Endodermal cell (in vitro differentiated cells): ENCODE results near the gene CAP2. TPM values are rescaled to one million over a fixed set of nuclear protein-coding genes. Genes with fewer than 3 reads are reported as not detected.

Source experiments
- DNase-seq: peaks from one replicate; pipeline ENCODE4 v3.0.0-alpha.2; 2017
- H3K27ac ChIP-seq: 2 replicates; pipeline ENCODE4 v1.5.1; 2013; ENCODE audit warnings: mild to moderate bottlenecking, low read depth, low read length, moderate library complexity
- H3K27me3 ChIP-seq: 2 replicates; pipeline ENCODE4 v1.6.1; 2013; ENCODE audit warnings: mild to moderate bottlenecking, low read length, moderate library complexity; ENCODE audit not compliant: insufficient read depth, control insufficient read depth, poor library complexity, severe bottlenecking
- H3K36me3 ChIP-seq: 2 replicates; pipeline ENCODE4 v1.7.0; 2013; ENCODE audit warnings: mild to moderate bottlenecking, low read length, moderate library complexity; ENCODE audit not compliant: control insufficient read depth, insufficient read depth
- H3K4me1 ChIP-seq: one replicate; pipeline ENCODE4 v1.7.0; 2013; ENCODE audit warnings: low read length; ENCODE audit not compliant: control insufficient read depth, insufficient read depth
- H3K4me3 ChIP-seq: 2 replicates; pipeline ENCODE4 v1.5.1; 2013; ENCODE audit warnings: mild to moderate bottlenecking, low read length, moderate library complexity
- H3K9ac ChIP-seq: 2 replicates; pipeline ENCODE4 v1.6.1; 2013; ENCODE audit warnings: mild to moderate bottlenecking, low read length, moderate library complexity; ENCODE audit not compliant: poor library complexity, severe bottlenecking; ENCODE audit errors: extremely low read depth
- H3K9me3 ChIP-seq: 2 replicates; pipeline ENCODE4 v1.6.1; 2013; ENCODE audit warnings: mild to moderate bottlenecking, low read length, moderate library complexity; ENCODE audit not compliant: control insufficient read depth
- H3K27ac Mint-ChIP-seq: 2 replicates; pipeline ENCODE4 v1.8.0; 2020; ENCODE audit warnings: mixed read lengths
- H3K27me3 Mint-ChIP-seq: 2 replicates; pipeline ENCODE4 v1.8.0; 2021; ENCODE audit warnings: mild to moderate bottlenecking, mixed read lengths; ENCODE audit not compliant: insufficient read depth
- H3K36me3 Mint-ChIP-seq: 2 replicates; pipeline ENCODE4 v1.8.0; 2020; ENCODE audit warnings: low read depth, mixed read lengths
- H3K4me1 Mint-ChIP-seq: 2 replicates; pipeline ENCODE4 v1.8.0; 2020; ENCODE audit warnings: mixed read lengths
- H3K4me3 Mint-ChIP-seq: 2 replicates; pipeline ENCODE4 v1.8.0; 2020; ENCODE audit warnings: mild to moderate bottlenecking, moderate library complexity, mixed read lengths
- H3K9me3 Mint-ChIP-seq: 2 replicates; pipeline ENCODE4 v1.8.0; 2020; ENCODE audit warnings: mild to moderate bottlenecking, mixed read lengths
- WGBS, 2 experiments: methylation state at CpG; one replicate each; pipeline versions ENCODE4 v1.1.5 to v1.1.7; 2013; ENCODE audit warnings: missing lambda C conversion rate in 2 of 2, mixed read lengths in 1 of 2; ENCODE audit not compliant: insufficient coverage in 1 of 2, insufficient read length in 1 of 2; 5-methylcytosine and 5-hydroxymethylcytosine counted together
- total RNA-seq, 2 donors: library from RNA; stranded (reverse); fragmentation: NEBNext Ultra II Directional in 1 of 2; extraction: Animal tissue kit (Norgen Biotek cat#: 25700) in 1 of 2; gene quantifications; 2 replicates in 1 of 2; 3 replicates in 1 of 2; pipeline ENCODE4 v1.2.1, GENCODE V29; 2021
- TF ChIP-seq, protein P1 (sequence below): fragments of 200-600 bp; sonication (generic); conservative IDR thresholded peaks from 2 replicates; pipeline ENCODE4 v1.5.0; 2021; ENCODE audit warnings: antibody characterized with exemption, mild to moderate bottlenecking

CAP2 gene
- total RNA-seq, 2 donors from 2014 or later: 29.8 to 35.9 TPM

DNA sequence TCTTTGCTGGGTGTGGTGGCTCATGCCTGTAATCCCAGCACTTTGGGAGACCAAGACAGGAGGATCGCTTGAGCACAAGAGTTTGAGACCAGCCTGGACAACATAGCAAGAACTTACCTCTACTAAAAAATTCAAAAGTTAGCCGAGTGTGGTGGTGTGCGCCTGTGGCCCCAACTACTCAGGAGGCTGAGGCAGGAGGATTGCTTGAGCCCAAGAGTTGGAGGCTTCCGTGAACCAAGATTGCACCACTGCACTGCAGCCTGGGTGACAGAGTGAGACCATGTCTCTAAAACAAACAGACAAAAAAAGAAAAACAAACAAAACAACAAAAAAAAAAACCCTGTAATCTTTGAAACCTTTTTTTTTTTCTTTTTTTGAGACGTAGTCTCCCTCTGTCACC is 67.5 kb downstream of the CAP2 start:
- Mint-ChIP-seq H3K27ac (no peak overlapping the region), H3K4me3 (no peak overlapping the region), H3K9me3 (no peaks in the 10 kb centered on the region), H3K36me3 (peaks cover 59% of the 10 kb centered on the region), H3K4me1 (no peaks in the 10 kb centered on the region), H3K27me3 (no peaks in the 10 kb centered on the region)
- Histone ChIP-seq H3K4me3 (no peak overlapping the region), H3K4me1 (no peaks in the 10 kb centered on the region), H3K27me3 (no peaks in the 10 kb centered on the region), H3K9ac (no peak overlapping the region), H3K9me3 (no peaks in the 10 kb centered on the region), H3K36me3 (peaks cover 88% of the 10 kb centered on the region), H3K27ac (no peak overlapping the region)
- TF ChIP-seq, protein P1, sequence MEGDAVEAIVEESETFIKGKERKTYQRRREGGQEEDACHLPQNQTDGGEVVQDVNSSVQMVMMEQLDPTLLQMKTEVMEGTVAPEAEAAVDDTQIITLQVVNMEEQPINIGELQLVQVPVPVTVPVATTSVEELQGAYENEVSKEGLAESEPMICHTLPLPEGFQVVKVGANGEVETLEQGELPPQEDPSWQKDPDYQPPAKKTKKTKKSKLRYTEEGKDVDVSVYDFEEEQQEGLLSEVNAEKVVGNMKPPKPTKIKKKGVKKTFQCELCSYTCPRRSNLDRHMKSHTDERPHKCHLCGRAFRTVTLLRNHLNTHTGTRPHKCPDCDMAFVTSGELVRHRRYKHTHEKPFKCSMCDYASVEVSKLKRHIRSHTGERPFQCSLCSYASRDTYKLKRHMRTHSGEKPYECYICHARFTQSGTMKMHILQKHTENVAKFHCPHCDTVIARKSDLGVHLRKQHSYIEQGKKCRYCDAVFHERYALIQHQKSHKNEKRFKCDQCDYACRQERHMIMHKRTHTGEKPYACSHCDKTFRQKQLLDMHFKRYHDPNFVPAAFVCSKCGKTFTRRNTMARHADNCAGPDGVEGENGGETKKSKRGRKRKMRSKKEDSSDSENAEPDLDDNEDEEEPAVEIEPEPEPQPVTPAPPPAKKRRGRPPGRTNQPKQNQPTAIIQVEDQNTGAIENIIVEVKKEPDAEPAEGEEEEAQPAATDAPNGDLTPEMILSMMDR: no peak
- 96 to 100% methylated on average over 4 to 5 of the region's 5 CpGs for WGBS, 2 experiments
- no peak for DNase-seq

DNA sequence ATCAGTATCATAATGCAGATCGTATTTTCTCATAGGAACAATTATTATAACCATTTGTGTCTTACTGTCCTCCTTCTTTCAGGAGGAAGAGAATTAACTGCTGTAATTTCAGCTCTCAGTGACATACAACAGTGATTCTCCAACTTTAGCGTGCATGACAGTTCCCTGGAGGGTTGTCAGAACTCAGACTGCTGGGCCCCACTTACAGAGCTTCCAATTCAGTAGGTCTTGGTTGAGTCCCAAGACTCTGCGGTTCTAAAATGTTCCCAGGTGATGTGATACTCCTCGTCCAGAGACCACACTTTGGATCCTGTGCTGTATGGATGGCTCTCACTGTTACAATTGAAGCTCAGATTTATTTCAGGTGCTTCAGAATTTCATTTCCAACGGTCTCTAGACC is 72.8 kb downstream of the CAP2 start:
- H3K27me3 ChIP-seq: no peaks in the 10 kb centered on the region
- H3K4me1 ChIP-seq: no peaks in the 10 kb centered on the region
- peaks cover 71% of the 10 kb centered on the region for H3K36me3 ChIP-seq
- no peak overlapping the region for H3K27ac ChIP-seq
- no peaks in the 10 kb centered on the region for H3K9me3 ChIP-seq
- Mint-ChIP-seq H3K4me3 (no peak overlapping the region), H3K9me3 (no peaks in the 10 kb centered on the region), H3K27ac (no peak overlapping the region), H3K4me1 (peaks cover 8% of the 10 kb centered on the region), H3K36me3 (peaks cover 60% of the 10 kb centered on the region), H3K27me3 (no peaks in the 10 kb centered on the region)
- WGBS, 2 experiments: 91 to 95% methylated on average over 5 of the region's 5 CpGs
- no peak for DNase-seq
- H3K9ac ChIP-seq: no peak overlapping the region
- TF ChIP-seq, protein P1: no peak
- no peak overlapping the region for H3K4me3 ChIP-seq

DNA sequence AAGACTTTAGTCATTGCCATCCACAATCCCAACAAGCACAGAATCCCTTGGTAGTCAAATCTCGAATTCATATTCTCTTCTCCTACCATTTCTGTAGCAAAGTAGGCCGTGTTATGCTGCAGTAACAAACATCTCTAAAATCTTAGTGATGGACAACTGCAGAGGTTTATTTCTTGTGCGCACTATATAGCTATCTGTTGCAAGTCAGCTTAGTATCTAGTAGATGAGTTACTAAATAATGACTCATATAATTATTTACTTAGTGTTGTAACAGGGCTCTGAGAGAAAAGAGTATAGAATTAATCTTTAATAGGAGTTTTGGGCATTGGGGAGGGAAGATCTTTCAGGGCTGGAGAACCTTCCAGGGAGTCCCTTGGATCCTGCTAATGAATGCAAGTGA is 73.3 kb downstream of the CAP2 start:
- TF ChIP-seq, protein P1: no peak
- Mint-ChIP-seq H3K27ac (no peak overlapping the region), H3K4me1 (peaks cover 8% of the 10 kb centered on the region), H3K9me3 (no peaks in the 10 kb centered on the region), H3K36me3 (peaks cover 60% of the 10 kb centered on the region), H3K27me3 (no peaks in the 10 kb centered on the region), H3K4me3 (no peak overlapping the region)
- H3K4me3 ChIP-seq: no peak overlapping the region
- H3K36me3 ChIP-seq: peaks cover 68% of the 10 kb centered on the region
- no peak for DNase-seq
- no peaks in the 10 kb centered on the region for H3K27me3 ChIP-seq
- WGBS, 2 experiments: 97% methylated on average over 3 of the region's 3 CpGs; no CpG with 5 or more reads in 1 of the 2 experiments
- no peaks in the 10 kb centered on the region for H3K9me3 ChIP-seq
- no peaks in the 10 kb centered on the region for H3K4me1 ChIP-seq
- H3K9ac ChIP-seq: no peak overlapping the region
- no peak overlapping the region for H3K27ac ChIP-seq
